ENCODE results near the gene MAPK12.

- TF ChIP-seq CTCF (IDR thresholded peaks at IDR 0.05 in 2 of 3, conservative IDR thresholded peaks at IDR 0.05 in 1 of 3; ENCODE audit: borderline replicate concordance in 1 of 3, insufficient read depth in 1 of 3, low read depth in 2 of 3, low read length in 2 of 3) (no peak), POLR2AphosphoS5 (IDR thresholded peaks at IDR 0.05; ENCODE audit: low read depth, low read length) (no peak), ZBTB33 (IDR thresholded peaks at IDR 0.05; ENCODE audit: extremely low read depth, insufficient replicate concordance, low read length) (no peak), EZH2phosphoT487 (IDR thresholded peaks at IDR 0.05; ENCODE audit: borderline replicate concordance) (no peak), EZH2 (IDR thresholded peaks at IDR 0.05) (no peak), POLR2A (IDR thresholded peaks at IDR 0.05; ENCODE audit: borderline replicate concordance, extremely low read depth, insufficient read depth, insufficient read length) (no peak), ZNF274 (IDR thresholded peaks at IDR 0.05; ENCODE audit: low read depth, low read length) (no peak), RAD21 (IDR thresholded peaks at IDR 0.05; ENCODE audit: low read depth) (no peak), ZFX (IDR thresholded peaks at IDR 0.05) (no peak)
Measured at GRCh38 chr22:50309601-50309991, 48.1 kb upstream of the MAPK12 start.
